ENCODE measurements around the gene PPM1D.
"Not testable (repeated sequence)": the region's sequence is repeated elsewhere in the genome, so short reads cannot be mapped to it uniquely, and the experiment has no call there.

PPM1D gene

DNA sequence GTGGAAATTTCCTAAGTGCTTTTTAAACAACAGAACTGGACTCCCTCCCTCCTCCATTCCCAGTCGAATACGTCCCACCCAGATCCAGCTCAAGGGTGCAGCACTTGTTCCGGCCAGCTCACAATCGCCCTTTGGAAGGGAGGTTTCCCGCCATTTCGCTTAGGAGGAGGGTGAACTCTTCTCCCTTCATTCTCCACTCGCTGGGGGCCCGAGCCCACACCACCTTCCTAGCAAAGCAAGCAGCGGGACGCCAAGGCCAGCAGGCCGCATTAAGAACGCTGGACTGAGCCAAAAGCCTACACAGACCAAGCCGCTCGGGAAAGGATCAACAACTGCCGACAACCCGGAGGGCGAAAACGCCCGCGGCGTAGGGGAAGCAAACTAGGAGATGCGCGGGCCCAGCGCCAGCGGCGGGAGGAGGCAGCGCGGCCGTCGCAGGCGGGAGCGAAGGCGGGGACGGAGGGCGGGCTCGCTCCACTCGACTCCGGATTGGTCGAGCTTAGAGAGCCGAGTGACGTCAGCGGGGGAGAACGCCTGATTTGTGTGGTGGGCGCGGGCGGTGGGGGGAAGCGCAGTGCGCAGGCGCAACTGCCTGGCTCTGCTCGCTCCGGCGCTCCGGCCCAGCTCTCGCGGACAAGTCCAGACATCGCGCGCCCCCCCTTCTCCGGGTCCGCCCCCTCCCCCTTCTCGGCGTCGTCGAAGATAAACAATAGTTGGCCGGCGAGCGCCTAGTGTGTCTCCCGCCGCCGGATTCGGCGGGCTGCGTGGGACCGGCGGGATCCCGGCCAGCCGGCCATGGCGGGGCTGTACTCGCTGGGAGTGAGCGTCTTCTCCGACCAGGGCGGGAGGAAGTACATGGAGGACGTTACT is at the start of gene PPM1D:
PPM1D (plus strand) TSS at position 574 of the 870 bp plus-strand sequence; CDS start at position 796, 222 bp downstream.
- peak; percentile 81 for DNase-seq

DNA sequence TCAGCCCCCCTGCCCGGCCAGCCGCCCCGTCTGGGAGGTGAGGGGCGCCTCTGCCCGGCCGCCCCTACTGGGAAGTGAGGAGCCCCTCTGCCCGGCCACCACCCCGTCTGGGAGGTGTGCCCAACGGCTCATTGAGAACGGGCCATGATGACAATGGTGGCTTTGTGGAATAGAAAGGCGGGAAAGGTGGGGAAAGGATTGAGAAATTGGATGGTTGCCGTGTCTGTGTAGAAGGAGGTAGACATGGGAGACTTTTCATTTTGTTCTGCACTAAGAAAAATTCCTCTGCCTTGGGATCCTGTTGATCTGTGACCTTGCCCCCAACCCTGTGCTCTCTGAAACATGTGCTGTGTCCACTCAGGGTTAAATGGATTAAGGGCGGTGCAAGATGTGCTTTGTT is 47.7 kb upstream of the PPM1D start:
- not testable (repeated sequence) for DNase-seq

DNA sequence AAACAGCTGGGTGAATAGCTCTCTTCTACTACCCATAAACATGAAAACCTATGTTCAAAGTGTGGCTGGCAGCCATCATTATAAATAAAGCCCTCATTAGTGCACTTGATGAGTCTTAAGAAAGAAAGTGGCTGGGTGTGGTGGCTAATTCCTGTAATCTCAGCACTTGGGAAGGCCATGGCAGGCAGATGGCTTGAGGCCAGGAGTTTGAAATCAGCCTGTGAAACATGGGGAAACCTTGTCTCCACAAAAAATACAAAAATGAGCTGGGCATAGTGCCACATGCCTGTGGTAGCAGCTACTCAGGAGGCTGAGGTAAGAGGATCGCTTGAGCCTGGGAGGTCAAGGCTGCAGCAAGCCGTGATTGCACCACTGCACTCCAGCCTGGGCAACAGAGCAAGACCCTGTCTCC is 45.6 kb upstream of the PPM1D start:
- DNase-seq = peak; percentile 37

DNA sequence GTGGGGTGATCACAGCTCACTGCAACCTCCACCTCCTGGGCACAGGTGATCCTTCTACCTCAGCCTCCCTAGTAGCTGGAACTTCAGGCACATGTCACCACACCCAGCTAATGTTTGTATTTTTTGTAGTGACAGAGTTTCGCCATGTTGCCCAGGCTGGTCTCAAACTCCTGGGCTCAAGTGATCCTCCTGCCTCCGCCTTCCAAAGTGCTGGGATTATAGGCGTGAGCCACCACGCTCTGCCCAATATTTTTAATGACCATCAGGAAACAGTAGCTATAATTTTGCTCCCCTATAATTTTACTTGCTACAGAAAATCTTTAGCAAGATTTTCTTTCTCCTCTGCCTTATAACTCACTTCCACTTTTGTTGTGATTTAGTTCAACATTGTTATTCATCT is 44.2 kb upstream of the PPM1D start:
- no peak for DNase-seq

DNA sequence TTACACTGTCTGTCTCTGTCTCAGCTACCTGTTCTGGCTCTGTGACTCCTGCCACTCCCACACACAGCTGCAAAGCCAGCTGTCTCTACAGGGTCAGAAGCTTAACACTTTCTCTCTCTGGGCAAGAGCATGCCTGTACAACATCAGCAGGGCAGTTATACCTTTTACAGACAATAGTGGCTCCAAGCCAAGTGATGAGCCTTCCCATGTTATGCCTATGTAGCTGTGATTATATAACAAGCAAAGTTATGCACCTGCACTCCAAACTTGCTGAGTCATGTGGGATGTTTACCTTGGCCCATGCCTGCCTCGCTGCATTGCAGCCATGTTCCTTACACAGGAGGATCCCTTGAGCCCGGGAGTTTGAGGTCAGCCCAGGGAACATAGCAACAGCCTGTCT is 42.2 kb upstream of the PPM1D start:
- no peak for DNase-seq

DNA sequence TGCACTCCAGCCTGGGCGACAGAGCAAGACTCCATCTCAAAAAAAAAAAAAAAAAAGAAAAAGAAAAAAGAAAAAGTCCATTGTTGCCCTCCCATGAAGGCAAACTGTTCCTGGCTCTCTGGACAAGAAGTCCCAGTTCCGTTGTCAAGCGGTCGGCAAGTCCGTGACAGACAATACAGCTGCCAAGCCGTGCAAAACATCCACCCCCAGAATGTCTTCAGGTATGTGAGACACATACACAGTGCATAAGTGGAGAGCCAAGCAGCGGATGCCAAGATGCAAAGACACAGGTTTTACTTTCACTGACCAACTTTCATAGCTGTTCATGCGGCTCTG is 40.4 kb upstream of the PPM1D start:
- no peak for DNase-seq

DNA sequence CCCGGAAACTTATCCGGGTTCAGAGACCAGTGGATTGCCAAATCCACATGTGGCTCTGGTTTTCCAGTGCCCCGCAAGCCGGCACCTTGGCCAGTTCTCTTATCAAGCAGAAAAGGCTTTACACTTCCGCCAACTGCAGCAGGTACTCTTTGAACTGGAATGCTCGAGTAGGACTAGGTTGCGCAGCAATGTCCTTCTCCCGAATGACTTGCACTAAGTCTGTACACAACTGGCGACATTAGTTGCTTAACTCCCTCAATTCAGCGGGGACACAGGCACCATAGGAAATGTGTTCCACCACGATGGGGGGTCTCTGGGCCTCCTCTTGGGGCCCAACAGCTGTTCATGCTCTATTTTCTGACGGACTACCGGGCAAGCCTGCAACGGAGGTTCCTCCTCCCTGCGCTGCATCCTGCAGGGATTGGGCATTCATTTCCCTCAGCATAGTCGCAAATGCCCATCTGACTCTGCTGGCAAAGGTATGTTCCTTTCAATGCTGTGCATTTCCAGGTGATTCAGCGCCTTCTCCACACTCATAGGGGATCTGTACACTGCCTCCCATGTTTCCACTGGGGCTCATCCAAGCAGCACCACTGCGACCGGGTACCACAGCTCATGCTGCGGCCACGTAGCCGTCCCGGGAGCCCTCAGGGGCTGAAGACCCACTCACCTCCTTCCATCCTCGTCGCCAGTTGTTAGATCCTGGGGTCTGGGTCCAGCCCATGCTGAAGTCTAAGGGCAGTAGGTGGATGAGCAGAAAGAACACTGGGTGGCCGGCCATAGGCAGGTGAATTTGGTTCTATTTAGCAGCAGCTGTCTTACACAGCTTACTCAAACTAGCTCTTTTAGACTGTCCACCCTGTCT is 39.8 kb upstream of the PPM1D start:
- DNase-seq = no peak

DNA sequence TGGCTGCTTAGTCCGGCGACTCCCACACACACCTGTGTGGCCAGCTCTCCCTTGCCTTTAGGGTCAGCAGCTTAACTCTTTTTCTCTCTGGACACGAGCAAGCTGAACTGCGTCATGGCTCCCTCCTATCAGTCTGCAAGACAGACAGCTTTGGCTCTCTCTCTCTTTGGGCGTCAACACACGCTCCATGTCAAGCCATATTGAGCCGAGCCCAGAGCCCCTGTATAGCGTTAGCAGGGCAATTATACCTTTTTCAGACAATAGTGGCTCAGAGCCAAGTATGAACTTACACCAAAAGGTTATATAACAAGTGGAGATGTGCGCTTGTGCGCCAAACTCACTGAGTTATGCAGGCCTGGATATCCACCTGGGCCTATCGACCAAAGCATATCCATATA is 39.1 kb upstream of the PPM1D start:
- DNase-seq = no peak

DNA sequence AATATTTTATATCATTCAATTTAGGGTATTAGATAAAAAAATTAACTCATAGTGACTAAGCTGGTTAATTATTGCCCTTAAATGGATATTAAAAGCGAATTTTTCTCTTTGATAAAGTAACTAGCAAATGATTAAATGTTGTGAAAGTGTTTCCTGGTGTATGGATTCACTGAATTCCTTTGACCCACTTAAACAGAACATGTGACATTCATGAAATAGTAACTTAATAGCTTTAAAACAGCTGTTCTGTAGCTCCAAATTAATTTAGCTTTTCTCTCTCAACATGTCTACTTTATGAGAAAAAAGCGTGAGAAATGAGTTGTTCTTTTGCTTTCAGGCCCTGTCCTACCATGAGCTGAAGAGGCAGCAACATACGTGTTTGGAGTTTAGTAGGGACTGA is 37.6 kb upstream of the PPM1D start:
- DNase-seq = no peak

DNA sequence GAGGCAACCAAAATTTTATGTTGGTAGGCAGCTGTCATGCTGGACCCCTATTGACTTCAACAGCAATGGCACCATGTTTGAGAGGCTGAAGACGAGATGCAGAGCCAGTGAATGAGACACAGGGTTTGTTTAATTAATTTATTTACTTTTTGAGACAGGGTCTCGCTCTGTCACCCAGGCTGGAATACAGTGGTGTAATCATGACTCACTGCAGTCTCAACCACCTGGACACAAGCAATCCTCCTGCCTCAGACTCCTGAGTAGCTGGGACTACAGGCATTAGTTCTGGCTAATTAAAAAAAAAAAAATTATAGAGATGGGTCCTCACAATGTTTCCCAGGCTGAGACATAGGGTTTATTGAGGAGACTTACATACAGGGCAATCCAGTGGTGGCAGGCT is 36.2 kb upstream of the PPM1D start:
- no peak for DNase-seq

DNA sequence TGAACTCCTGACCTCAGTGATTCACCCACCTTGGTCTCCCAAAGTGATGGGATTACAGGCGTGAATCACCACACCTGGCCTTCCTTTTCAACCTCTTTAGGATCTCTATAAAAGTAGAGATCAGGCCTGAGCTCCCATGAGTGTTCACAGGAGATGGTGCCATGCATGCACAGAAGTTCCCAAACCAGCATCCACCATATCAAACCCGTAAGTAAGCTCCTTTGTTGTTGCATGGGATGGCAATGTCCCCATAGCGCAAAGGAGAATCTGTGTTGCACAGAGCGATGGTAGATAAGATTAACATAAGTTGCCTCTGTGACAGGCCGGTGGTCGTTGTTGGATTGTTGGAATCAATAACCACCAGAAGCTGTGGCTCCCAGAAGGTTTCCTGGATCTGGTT is 34.8 kb upstream of the PPM1D start:
- no peak for DNase-seq

DNA sequence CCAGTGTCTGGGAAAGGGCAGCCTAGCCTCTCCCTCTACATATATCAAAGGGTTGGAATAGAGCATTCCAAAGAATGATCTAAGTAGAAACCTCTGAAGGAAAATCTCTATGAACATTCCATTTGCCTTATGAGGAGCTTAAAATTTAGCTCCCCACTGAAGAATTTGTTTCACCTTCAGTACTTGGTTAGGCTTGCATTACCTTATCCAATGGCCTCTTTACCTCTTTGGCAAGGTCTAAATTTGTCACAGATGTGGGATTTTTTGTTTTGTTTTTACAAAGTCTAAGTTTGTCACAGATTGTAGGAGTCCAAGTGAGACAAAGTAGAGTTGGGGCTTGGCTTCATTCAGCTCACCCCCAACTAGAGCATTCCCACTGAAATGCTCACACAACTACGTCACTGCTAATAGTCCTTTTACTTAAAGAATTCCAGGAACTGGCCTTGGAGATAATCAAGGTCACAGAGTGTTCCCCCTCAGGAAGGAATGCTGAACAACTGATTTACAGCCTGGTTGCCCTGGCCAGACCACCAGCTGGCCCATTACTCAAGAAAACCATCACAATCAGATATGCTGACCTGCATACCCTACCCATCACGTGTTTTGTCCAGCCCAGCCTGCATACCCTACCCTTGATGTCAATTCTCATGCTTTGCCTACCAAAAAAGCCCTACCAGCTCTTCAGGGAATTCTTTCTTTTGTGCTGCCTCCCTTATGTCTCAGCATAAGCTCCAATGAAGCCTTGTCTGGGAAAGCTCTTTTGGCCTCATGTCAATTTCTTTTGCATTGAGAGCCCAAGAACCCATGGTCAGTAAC is 26.5 kb upstream of the PPM1D start:
- DNase-seq = no peak

DNA sequence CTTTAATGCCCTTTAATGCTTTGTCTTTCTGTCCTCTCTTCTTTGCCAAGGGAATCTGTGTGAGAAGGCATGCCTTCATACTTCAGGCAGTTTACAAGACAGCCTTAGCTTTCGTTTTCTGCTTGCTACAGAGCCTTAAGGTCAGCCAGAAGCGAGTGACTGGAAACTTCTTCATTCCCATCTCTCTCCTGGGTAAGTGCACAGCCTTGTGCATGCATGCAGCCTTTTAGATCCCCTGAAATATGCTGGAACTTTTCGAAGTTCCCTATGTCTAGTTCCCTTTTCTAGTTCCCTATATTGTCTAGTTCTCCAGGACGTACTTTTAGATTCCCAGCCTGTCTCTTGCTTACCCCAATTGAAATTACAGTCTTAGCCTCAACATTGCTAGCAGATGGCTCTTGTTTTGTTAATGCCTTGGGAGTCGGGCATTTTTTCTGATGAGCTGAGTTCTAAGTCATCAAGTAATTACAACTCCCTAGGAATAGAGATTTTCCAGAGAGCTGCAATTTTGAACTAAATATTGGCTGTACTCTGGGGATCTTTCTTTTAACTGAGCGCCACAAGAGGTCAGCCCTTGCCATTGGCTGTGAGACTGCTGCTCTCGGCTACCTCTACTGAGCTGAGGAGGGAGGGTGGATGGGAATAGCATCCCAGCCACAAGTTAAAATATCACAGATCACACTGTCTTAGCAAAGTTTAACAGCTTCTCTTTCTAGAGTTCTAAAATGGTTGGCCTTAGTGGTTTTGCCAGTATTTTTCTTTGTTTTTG is 22.7 kb upstream of the PPM1D start:
- DNase-seq = no peak

DNA sequence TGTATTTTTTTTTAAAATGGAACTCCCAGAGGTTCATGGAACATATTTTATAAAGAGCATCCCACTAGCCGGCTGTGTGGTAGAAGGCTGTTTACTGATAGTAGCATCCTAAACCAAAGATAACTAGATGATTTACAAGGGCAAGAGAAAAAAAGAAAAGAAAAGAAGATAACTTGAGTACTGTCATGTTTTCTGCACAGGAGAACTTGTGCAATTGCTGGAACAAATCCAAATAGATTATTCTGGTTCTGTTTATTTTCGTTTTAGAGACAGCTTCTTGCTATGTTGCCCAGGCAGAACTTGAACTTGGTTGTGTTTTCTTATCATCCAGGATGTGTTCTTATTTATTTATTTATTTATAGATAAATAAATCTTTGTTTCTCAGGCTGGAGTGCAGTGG is 20.9 kb upstream of the PPM1D start:
- DNase-seq = no peak

DNA sequence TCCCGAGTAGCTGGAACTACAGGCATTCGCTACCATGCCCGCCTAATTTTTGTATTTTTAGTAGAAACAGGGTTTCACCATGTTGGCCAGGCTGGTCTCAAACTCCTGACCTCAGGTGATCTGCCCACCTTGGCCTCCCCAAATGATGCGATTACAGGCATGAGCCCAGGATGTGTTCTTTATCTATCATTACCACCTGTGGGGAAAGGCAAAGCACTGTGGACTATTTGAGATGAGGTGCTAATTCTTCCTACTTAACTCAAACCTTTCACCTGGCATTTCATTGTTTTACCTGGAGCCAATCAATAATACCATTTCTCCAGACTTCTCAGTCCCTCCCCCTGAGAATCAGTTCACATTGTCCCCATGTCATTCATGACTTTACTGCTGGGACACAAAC is 20.4 kb upstream of the PPM1D start:
- no peak for DNase-seq

DNA sequence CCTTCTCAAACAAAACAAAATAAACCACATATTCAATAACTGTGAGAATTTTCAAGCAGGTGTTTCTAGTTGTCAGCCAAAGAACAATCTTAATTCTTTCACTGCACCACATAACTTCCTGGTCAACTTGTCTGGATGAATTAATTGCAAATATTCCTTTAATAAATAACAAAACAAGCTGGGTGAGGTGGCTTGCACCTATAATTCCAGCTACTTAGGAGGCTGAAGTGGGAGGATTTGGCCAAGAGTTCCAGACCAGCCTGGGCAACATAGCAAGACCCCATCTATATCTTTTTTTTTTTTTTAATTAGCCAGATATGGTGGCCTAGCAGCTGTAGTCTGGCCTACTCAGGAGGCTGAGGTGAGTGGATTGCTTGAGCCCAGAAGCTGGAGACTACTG is 17.0 kb upstream of the PPM1D start:
- no peak for DNase-seq

DNA sequence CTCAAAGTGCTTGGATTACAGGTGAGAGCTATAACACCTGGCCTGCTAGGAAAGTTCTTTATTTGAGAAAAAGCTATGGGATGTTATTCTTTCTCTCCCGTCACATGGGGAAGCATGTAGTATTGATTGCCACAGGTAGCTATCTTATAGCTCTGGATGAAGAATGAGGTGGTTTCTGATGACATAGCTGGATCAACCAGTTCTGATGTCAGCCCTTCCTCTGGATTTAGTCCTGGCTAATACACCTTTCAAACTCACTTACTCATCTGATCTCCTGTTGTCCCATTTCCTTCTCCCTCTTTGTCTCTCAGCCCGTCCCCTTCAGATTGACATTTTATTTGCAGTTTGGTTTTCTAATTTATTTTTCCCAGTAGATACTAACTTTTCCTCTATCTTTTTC is 14.1 kb upstream of the PPM1D start:
- no peak for DNase-seq

DNA sequence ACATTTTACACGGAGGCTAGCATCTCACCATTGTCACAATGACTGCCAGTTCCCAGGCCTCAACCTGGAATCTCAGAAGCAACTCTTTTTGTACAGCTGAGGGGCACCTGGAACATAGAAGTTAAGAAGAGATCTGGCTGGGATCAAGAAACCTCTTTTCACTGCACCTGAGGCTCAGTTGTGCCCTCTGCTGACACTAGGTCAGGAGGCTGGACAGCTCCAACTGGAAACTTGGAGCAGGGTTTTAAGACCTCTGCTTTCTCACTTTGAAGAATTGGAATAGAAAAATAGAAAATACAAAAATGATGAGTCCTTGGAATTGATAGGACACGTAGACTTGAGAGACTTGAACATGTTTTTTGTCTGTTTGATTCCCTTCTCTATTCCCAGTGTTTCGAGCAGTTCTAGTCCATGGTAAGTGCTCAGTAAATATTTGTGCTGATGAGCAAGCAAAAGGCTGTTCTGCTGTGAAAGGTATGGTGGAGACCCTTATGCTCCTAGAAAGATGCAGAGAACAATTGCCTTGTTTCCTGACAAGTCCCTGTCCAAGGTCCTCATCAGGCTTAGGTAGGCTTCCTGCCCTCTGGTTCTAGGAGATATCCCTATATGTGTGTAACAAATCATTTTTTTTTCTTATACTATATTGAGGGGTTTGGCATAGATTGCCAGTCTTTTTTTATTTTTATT is 13.6 kb upstream of the PPM1D start:
- no peak for DNase-seq

DNA sequence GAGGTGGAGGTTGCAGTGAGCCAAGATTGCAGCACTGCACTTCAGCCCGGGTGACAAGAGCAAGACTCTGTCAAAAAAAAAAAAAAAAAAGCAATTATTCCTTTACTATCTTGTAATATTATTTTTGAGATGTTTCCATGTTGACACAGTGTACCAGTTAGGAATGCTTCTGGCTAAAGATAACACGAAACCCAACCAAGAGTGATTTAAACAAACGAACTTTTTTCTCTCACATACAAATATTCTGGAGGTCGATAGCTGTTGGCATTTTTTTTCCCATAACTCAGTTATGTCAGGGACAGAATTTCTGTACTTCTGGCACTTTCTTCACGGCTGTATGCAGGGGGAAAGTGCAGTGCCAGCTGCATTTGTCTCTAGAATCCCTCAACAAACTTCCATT is 9.9 kb upstream of the PPM1D start:
- no peak for DNase-seq

DNA sequence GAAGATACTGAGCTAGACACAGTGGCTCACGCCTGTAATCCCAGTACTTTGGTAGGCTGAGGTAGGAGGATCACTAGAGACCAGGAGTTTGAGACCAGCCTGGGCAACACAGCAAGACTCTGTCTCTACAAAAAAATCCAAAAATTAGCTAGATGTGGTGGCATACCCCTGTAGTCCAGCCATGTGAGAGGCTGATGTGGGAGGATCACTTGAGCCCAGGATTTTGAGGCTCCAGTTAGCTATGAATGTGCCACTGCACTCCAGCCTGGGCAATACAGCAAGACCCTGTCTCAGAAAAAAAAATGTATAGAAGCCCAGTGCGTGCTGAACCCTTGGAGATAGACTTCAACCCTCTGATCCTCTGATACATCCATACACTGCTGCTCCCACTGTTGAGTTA is 7.2 kb upstream of the PPM1D start:
- no peak for DNase-seq

DNA sequence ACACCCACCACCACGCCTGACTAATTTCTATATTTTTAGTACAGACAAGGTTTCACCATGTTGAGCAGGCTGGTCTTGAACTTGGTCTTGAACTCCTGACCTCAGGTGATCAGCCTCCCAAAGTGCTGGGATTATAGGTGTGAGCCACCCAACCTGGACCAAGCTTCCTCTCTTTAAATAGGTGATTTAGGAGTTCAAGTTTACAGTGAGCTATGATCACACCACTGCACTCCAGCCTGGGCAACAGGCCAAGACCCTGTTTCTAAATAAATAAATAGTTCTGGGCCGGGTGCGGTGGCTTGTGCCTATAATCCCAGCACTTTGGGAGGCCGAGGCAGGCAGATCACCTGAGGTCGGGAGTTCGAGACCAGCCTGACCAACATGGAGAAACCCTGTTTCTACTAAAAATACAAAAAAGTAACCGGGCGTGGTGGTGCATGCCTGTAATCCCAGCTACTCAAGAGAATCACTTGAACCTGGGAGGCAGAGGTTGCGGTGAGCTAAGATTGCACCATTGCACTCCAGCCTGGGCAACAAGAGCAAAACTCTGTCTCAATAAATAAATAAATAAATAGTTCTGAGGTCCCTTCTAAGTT is 6.5 kb upstream of the PPM1D start:
- not testable (repeated sequence) for DNase-seq

DNA sequence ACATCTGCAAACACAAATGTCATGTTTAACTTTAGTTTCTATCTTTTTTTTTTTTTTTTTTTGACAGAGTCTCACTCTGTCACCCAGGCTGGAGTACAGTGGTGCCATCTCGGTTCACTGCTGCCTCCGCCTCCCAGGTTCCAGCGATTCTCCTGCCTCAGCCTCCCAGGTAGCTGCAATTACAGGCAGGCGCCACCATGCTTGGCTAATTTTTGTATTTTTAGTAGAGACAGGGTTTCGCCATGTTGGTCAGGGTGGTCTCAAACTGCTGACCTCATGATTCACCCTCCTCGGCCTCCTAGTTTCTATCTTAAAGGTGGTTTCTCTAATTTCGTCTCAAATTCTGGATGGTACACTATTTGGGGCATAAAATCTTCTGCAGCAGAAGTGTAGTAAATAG is 5.8 kb upstream of the PPM1D start:
- not testable (repeated sequence) for DNase-seq

Data from DMS79 treated with DMSO at 0.1 percent for 48 hours (cell line).